IPS-NIHi7 (cell line): ENCODE data around the gene ERCC1.
A peak's percentile ranks its signal among the peaks of the same experiment; 100 is the strongest.

ENCODE experiments used
- DNase-seq: peaks from one replicate; pipeline ENCODE4 v3.0.0; 2012; ENCODE audit warnings: mixed read lengths; ENCODE audit errors: extremely low spot score

ERCC1 gene

GRCh38 chr19:45405435-45406225 lies 18.1 kb downstream of the ERCC1 start:
- DNase-seq = peak; percentile 81

- DNase-seq = peak; percentile 88
Measured at GRCh38 chr19:45404557-45405434, 18.9 kb downstream of the ERCC1 start, which contains the start of gene PPP1R13L. Gene PPP1R13L (minus strand): TSS chr19:45405069. CDS start chr19:45398318, 6,751 bp downstream.

- DNase-seq = peak; percentile 66
Measured at GRCh38 chr19:45403781-45404556, 19.7 kb downstream of the ERCC1 start.

GRCh38 chr19:45403272-45403671 lies 20.4 kb downstream of the ERCC1 start:
- DNase-seq = no peak

- peak; percentile 81 for DNase-seq
Measured at GRCh38 chr19:45402298-45403061, 21.2 kb downstream of the ERCC1 start.

- DNase-seq = no peak
Measured at GRCh38 chr19:45401815-45402214, 21.9 kb downstream of the ERCC1 start.

GRCh38 chr19:45400192-45400591 lies 23.5 kb downstream of the ERCC1 start:
- DNase-seq = no peak

- DNase-seq = peak; percentile 57
Measured at GRCh38 chr19:45395821-45396617, 27.7 kb downstream of the ERCC1 start.

- DNase-seq = no peak
Measured at GRCh38 chr19:45391871-45392665, 31.6 kb downstream of the ERCC1 start.

GRCh38 chr19:45391346-45391745 lies 32.4 kb downstream of the ERCC1 start:
- DNase-seq = no peak

- peak; percentile 47 for DNase-seq
Measured at GRCh38 chr19:45385392-45386221, 38.1 kb downstream of the ERCC1 start.

GRCh38 chr19:45382426-45382825 lies 41.3 kb downstream of the ERCC1 start:
- no peak for DNase-seq

GRCh38 chr19:45380107-45380506 lies 43.6 kb downstream of the ERCC1 start:
- no peak for DNase-seq

GRCh38 chr19:45376045-45376724 lies 47.5 kb downstream of the ERCC1 start:
- DNase-seq = peak; percentile 76

- peak; percentile 100 for DNase-seq
Measured at GRCh38 chr19:45370410-45371204, 53.1 kb downstream of the ERCC1 start, which contains the start of gene ERCC2. Gene ERCC2 (minus strand): TSS chr19:45370573. CDS start chr19:45370540, 33 bp downstream.

GRCh38 chr19:45368737-45369340 lies 54.9 kb downstream of the ERCC1 start:
- DNase-seq = no peak

GRCh38 chr19:45368127-45368526 lies 55.6 kb downstream of the ERCC1 start:
- DNase-seq = no peak
